ACHN (cell line): ENCODE data around the gene OR52E2.

Experiments used
- DNase-seq: peaks from one replicate; pipeline ENCODE4 v3.0.0-alpha.2; 2015
- in situ Hi-C: cut with HindIII; loops from 2 replicates; pipeline ENCODE4 v1.10.0; 2017; ENCODE audit warnings: low sequenced_read_pairs, low pct_ligation_motif_present, low pct_unique_long_range_greater_than_20kb

The OR52E2 gene

DNA sequence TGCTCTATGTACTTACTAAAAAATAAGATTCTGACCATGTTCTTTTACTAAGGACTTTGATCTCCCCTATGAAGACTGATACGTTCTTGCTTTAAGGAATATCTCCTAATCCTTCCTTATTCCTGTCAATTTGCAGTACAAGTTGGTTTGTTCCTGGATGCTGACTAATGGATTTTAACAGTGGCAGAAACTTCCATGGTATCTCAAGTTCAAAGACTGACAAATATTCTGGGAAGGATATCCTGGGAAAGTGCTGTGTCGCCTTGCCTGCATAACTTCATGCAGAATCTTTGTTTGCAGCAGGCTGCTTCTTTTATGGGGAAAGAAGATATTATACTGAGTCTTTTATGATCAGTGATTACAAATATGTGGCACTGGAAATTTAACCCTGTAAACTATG, 21.5 kb downstream of the OR52E2 start:
- in situ Hi-C loops = no loop called here
- no peak for DNase-seq

GRCh38 chr11:5036669-5037068, 22.8 kb downstream of the OR52E2 start:
- in situ Hi-C loops = no loop called here
- no peak for DNase-seq

GRCh38 chr11:5021996-5022395, 37.4 kb downstream of the OR52E2 start:
- DNase-seq = no peak
- in situ Hi-C loops = no loop called here

- in situ Hi-C loops = no loop called here
- no peak for DNase-seq
These were observed 46.4 kb downstream of the OR52E2 start for GRCh38 chr11:5013012-5013411.

GRCh38 chr11:5011254-5011653, 48.2 kb downstream of the OR52E2 start:
- DNase-seq = no peak
- in situ Hi-C loops = no loop called here
